ENCODE measurements around the gene PRKAR1B.

PRKAR1B gene

GRCh38 chr7:747186-747585, 20.1 kb upstream of the PRKAR1B start:
- H3K9me3 ChIP-seq (ENCODE audit: insufficient read depth, low read depth, low read length): no peaks in the 10 kb centered on the region
- H3K36me3 ChIP-seq (ENCODE audit: insufficient read depth, low read length): peaks cover 20% of the 10 kb centered on the region; the same call in 1 of the 2 replicates
- no peaks in the 10 kb centered on the region for H3K9me2 ChIP-seq (replicated peaks; ENCODE audit: low read depth, low read length)
- no peak overlapping the region for H3K4me2 ChIP-seq (ENCODE audit: low read depth, low read length, poor library complexity, severe bottlenecking)
- no peak overlapping the region for H3K9ac ChIP-seq (ENCODE audit: low read depth, low read length, poor library complexity, severe bottlenecking)
- no peaks in the 10 kb centered on the region for H3F3A ChIP-seq (ENCODE audit: low read depth)
- TF ChIP-seq EZH2phosphoT487 (IDR thresholded peaks at IDR 0.05; ENCODE audit: borderline replicate concordance): no peak
- TF ChIP-seq CTCF (conservative IDR thresholded peaks at IDR 0.05; ENCODE audit: low read length): no peak
- H2AFZ ChIP-seq (ENCODE audit: low read length): no peak overlapping the region
- H3K79me2 ChIP-seq (ENCODE audit: insufficient read depth, low read length): no peaks in the 10 kb centered on the region
- H3K27me3 ChIP-seq (ENCODE audit: insufficient read depth, low read length, poor library complexity, severe bottlenecking): no peaks in the 10 kb centered on the region
- no peaks in the 10 kb centered on the region for H4K20me1 ChIP-seq (ENCODE audit: insufficient read depth, low read length, poor library complexity, severe bottlenecking)
- no peak overlapping the region for H3K4me3 ChIP-seq (ENCODE audit: low read length, poor library complexity, severe bottlenecking)
- no peaks in the 10 kb centered on the region for H3K4me1 ChIP-seq (ENCODE audit: insufficient read depth, low read length, poor library complexity, severe bottlenecking)

DNA sequence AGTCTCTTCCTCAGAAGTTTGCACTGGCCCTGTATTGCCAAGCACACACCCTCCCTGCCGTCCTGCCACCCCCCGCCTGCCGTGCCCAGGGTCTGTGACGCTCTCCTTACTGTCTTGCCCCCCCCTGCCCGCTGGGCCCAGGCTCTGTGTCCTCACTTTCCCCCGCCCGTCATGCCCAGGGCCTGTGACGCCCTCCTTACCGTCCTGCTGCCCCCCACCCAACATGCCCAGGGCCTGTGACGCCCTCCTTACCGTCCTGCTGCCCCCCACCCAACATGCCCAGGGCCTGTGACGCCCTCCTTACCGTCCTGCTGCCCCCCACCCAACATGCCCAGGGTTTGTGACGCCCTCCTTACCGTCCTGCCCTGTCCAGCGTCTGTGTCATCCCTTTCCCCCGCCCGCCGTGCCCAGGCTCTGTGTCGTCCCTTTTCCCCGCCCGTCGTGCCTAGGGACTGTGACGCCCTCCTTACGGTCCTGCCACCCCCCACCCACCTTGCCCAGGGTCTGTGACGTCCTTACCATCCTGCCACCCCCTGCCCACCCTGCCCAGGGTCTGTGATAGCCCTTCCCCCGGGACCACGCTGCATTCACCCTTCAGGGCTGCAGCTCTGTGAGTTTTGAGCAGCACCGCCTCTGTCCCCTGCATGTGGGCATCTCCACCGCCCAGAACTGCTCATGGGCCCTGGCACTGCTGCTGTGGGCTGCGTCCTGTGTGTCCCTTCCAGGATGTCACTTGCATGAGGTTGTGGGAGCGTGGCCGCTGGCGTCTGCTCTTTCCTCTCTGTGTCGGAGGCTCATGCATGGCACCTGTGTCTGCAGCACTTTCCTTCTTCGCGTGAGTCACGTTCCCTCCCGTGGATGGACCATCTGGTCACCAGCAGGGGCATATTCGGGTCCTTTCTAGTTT, 19.3 kb upstream of the PRKAR1B start:
- Histone ChIP-seq H3K4me2 (ENCODE audit: low read depth, low read length, poor library complexity, severe bottlenecking) (no peak overlapping the region), H3K27me3 (ENCODE audit: insufficient read depth, low read length, poor library complexity, severe bottlenecking) (no peaks in the 10 kb centered on the region), H3K9ac (ENCODE audit: low read depth, low read length, poor library complexity, severe bottlenecking) (no peak overlapping the region), H4K20me1 (ENCODE audit: insufficient read depth, low read length, poor library complexity, severe bottlenecking) (no peaks in the 10 kb centered on the region), H3K79me2 (ENCODE audit: insufficient read depth, low read length) (no peaks in the 10 kb centered on the region), H3K4me1 (ENCODE audit: insufficient read depth, low read length, poor library complexity, severe bottlenecking) (no peaks in the 10 kb centered on the region), H3F3A (ENCODE audit: low read depth) (no peaks in the 10 kb centered on the region), H3K9me2 (replicated peaks; ENCODE audit: low read depth, low read length) (no peaks in the 10 kb centered on the region), H3K36me3 (ENCODE audit: insufficient read depth, low read length) (peaks cover 21% of the 10 kb centered on the region; the same call in 1 of the 2 replicates), H2AFZ (ENCODE audit: low read length) (no peak overlapping the region), H3K4me3 (ENCODE audit: low read length, poor library complexity, severe bottlenecking) (no peak overlapping the region), H3K9me3 (ENCODE audit: insufficient read depth, low read depth, low read length) (no peaks in the 10 kb centered on the region)
- TF ChIP-seq EZH2phosphoT487 (IDR thresholded peaks at IDR 0.05; ENCODE audit: borderline replicate concordance): no peak
- TF ChIP-seq CTCF (conservative IDR thresholded peaks at IDR 0.05; ENCODE audit: low read length): no peak

DNA sequence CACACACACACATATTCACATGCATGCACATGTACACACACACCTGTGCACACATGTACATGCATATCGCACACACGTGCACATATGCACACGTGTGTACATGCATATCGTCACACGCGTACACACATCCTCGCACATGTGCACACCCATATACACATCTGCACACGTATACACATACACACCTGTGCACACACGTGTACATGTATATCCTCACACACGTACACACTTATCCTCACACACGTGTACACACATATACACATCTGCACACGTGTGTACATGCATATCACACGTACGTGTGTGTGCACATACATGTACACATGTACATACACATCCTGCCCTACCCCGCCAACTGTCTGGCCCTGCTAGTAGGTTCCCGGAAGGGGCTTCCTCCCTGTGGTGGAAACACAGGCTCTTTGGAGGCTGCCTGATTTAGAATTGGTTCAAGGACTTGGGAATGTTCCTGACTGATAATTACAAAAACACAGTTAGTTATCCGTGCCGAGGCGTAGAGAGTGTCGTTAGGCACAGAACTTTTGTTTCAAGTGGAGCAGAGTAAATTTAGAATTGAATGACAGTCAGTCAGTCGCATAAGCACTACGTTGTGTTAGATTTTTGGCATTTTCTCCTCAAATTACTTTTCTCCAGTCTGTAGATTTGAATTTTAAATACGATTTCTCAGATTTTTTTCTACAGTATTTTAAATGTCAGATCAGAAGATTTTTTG, 18.5 kb upstream of the PRKAR1B start:
- Histone ChIP-seq H4K20me1 (ENCODE audit: insufficient read depth, low read length, poor library complexity, severe bottlenecking) (no peaks in the 10 kb centered on the region), H3K9ac (ENCODE audit: low read depth, low read length, poor library complexity, severe bottlenecking) (no peak overlapping the region), H3K36me3 (ENCODE audit: insufficient read depth, low read length) (peaks cover 28% of the 10 kb centered on the region; the same call in 1 of the 2 replicates), H3K9me3 (ENCODE audit: insufficient read depth, low read depth, low read length) (no peaks in the 10 kb centered on the region), H3K4me3 (ENCODE audit: low read length, poor library complexity, severe bottlenecking) (no peak overlapping the region), H3K9me2 (replicated peaks; ENCODE audit: low read depth, low read length) (no peaks in the 10 kb centered on the region), H3F3A (ENCODE audit: low read depth) (no peaks in the 10 kb centered on the region), H3K4me2 (ENCODE audit: low read depth, low read length, poor library complexity, severe bottlenecking) (no peak overlapping the region), H2AFZ (ENCODE audit: low read length) (no peak overlapping the region), H3K79me2 (ENCODE audit: insufficient read depth, low read length) (no peaks in the 10 kb centered on the region), H3K27me3 (ENCODE audit: insufficient read depth, low read length, poor library complexity, severe bottlenecking) (no peaks in the 10 kb centered on the region), H3K4me1 (ENCODE audit: insufficient read depth, low read length, poor library complexity, severe bottlenecking) (no peaks in the 10 kb centered on the region)
- TF ChIP-seq CTCF (conservative IDR thresholded peaks at IDR 0.05; ENCODE audit: low read length) (no peak), EZH2phosphoT487 (IDR thresholded peaks at IDR 0.05; ENCODE audit: borderline replicate concordance) (no peak)

Data from Loucy (cell line).